HG03457 (cell line): ENCODE data around the gene KNG1.
"Not testable (repeated sequence)": the region's sequence is repeated elsewhere in the genome, so short reads cannot be mapped to it uniquely, and the experiment has no call there.

Experiments used
- ATAC-seq: cut with Tn5 transposase; IDR thresholded peaks from one replicate; pipeline ENCODE4 v1.9.1; 2021; ENCODE audit warnings: moderate number of reproducible peaks; ENCODE audit not compliant: unreplicated experiment

KNG1 gene

GRCh38 chr3:186717039-186717457, at the start of gene KNG1:
Gene KNG1 (plus strand): TSS chr3:186717359. CDS start chr3:186717543, 184 bp downstream.
- ATAC-seq: no peak

- ATAC-seq: no peak
These were observed 48.7 kb upstream of the KNG1 start for GRCh38 chr3:186668426-186668825.

DNA sequence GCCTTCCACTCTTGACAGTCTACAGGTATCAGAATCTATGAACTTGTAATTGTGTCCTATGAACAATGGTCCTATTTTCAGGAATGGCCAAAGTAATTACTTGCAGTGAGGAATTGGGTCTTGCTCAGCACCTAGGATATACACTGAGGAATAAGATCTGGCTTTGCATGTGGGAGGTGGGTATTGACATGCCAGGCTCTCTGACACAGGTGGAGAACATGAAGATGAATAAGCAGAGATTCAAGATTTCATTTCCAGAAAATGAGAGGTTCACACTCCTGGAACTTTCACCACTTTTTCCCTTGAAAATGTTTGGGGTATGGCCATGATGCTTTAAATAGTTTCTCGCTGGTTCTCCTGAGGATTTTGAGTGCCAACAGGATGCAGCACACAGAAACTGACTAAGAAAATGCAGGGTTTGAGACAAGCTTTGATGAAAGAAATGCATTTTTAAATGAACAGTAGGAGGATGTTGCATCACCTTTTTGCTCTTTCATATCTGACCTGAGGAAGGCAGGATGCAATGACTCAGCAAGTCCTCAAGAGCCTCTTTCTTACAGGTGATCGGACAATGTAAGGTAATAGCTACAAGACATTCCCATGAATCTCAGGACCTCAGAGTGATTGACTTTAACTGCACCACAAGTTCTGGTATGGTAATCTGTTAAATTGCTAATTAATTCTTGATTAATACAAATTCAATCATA, 47.6 kb upstream of the KNG1 start:
- no peak for ATAC-seq

DNA sequence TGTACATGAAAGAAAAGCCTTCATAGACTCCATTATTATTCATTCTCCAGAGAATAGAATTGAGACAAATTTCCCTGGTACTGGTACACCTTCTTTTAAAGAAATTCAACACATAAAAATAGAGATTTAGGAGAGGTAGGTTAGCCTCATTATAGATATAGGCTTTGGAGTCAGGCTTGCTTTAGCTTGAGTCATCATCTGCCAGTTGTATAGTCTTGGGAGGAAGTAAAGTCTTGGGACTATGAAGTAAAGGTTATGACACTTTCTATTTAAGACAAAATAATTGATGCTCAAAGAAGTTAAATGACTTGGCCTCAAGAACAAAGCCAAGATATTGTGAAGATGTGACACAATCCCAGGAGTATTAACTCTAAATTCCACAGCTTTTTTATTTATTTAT, 47.0 kb upstream of the KNG1 start:
- ATAC-seq: no peak

DNA sequence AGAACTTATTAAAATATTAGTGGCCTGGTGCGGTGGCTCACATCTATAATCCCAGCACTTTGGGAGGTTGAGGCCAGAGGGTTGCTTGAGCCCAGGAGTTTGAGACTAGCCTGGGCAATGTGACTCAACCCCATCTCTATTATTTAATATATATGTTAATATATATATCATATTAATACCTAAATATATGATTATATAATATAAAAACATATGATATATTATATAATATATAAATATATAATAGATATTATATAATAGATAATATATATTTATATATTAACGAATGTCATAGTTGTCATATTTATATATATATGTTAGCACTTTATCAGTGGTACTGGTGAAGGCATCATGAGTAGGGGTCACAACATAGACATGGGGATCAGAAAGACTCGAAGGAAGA, 46.1 kb upstream of the KNG1 start:
- no peak for ATAC-seq

GRCh38 chr3:186678604-186679003, 38.6 kb upstream of the KNG1 start:
- no peak for ATAC-seq

GRCh38 chr3:186679151-186679550, 38.0 kb upstream of the KNG1 start:
- no peak for ATAC-seq

- ATAC-seq: no peak
These were observed 36.3 kb upstream of the KNG1 start for GRCh38 chr3:186680869-186681268.

DNA sequence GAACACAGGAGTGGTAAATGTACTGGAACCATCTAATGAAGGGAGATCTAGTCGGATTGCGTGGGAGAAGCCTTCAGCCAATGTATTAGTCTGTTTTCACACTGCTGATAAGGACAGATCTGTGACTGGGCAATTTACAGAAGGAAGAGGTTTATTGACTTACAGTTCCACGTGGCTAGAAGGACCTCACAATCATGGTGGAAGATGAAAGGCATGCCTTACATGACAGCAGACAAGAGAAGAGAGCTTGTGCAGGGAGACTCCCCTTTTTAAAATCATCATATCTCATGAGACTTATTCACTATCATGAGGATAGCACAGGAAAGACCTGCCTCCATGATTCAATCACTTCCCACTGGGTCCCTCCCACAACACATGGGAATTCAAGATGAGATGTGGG, 34.3 kb upstream of the KNG1 start:
- no peak for ATAC-seq

DNA sequence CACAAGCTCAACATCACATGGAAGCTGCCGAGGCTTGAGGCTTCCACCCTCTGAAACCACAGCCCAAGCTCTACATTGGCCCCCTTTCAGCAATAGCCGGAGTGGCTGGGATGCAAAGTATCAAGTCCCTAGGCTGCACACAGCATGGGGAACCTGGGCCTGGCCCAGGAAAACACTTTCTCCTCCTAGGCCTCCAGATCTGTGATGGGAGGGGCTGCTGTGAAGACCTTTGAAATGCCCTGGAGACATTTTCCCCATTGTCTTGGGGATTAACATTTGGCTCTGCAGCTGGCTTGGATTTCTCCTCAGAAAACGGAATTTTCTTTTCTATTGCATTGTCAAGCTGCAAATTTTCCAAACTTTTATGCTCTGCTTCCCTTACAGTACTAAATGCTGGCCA, 33.2 kb upstream of the KNG1 start:
- no peak for ATAC-seq

DNA sequence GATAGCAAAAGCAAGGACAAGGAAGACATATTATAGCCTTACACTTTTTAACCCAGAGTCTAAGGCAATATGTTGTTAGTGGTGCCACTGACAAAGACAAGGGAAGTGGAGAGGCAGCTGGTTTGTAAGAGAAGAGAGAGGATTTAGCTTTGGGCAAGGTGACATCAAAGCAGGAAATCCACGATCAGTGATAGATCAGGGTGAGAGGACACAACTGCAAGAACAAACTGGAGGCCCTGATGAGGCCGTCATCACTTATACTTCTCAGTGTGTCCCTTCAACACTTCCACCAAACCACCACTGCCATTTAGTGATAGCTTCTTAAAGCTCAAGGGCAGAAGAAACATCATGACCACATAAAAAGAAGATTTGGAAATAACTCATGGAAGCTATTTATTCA, 30.7 kb upstream of the KNG1 start:
- ATAC-seq: not testable (repeated sequence)

GRCh38 chr3:186687120-186687651, 30.0 kb upstream of the KNG1 start:
- ATAC-seq: no peak

GRCh38 chr3:186690304-186690703, 26.9 kb upstream of the KNG1 start:
- ATAC-seq: not testable (repeated sequence)

GRCh38 chr3:186691676-186692075, 25.5 kb upstream of the KNG1 start:
- ATAC-seq: no peak

DNA sequence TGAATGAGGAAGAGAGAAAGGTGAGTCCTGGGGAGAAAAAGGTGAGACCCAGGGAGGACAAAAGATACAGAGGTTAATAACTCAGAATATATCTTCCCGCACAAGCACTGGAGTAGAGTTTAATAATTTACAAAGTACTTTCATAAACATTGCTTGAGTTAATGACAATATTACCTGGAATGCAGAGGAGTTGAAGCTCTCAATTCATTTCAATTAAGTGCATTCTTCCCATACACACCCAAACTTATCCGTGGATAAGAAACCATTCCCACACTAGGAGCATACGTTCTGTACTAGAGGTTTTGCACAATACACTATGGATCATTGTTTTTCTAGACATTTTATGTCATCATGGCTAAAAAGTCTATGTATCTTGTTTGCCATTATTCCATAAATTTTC, 23.3 kb upstream of the KNG1 start:
- ATAC-seq: no peak

DNA sequence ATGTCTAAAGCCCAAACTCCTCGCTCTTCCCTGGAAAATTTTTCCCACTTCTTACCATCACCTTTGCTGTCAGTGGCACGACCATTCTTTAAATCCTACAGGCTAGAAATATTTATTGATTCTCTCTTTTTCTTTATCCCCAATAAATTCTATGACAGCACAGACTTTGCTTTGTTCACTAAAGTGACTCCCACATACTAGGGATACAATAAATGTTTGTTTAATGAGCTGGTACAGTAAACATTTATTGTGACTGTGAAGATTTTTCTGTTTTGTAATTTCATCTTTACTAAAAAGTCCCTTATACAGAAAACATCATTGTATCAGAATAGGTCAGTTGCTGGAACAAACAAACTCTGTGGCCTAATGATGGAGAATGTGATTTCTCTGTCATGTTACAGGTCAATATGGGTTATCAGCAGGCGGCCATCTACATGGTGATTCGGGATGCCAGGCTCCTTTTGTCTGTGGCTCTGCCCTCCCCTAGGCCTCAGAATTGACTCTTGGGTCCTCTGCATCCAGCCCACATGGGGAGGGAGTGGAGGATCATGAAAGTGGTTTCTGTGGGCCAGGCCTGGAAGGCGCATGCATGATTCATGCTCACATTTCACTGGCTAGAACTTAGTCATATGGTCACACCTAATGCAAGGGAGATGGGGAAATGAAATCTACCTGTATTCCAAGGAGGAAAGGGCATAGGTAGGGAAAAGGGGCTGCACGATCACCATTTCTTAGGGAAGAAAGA, 22.7 kb upstream of the KNG1 start:
- no peak for ATAC-seq

DNA sequence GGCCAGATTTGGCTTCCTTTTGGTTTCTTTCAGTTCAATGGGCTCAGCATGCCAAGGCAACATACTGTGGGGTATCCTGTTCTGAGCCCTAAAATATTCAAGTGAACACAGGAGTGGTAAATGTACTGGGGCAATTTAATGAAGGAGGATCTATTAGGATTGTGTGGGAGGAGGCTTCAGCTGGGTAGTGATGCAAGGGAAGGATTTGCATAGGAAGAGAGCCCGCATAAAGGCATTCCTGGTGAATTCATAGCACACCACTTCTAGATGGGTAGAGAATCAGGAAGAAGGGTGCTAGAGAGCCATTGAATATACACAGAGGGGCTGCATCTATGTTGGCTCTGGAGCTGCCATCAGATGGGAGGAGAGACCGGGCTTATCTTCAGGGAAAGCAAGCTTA, 20.6 kb upstream of the KNG1 start:
- no peak for ATAC-seq

DNA sequence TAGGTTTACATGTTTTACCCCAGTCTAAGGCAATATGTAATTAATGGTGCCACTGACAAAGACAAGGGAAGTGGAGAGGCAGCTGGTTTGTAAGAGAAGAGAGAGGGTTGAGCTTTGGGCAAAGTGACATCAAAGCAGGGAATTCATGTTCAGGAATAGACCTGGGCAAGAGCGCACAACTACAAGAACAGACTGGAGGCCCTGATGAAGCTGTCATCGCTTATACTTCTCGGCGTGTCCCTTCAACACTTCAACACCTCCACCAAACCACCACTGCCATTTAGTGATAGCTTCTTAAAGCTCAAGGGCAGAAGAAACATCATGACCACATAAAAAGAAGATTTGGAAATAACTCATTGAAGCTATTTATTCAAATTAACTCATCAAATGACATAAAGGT, 19.6 kb upstream of the KNG1 start:
- ATAC-seq: no peak

- ATAC-seq: no peak
These were observed 16.9 kb upstream of the KNG1 start for GRCh38 chr3:186700267-186700666.

DNA sequence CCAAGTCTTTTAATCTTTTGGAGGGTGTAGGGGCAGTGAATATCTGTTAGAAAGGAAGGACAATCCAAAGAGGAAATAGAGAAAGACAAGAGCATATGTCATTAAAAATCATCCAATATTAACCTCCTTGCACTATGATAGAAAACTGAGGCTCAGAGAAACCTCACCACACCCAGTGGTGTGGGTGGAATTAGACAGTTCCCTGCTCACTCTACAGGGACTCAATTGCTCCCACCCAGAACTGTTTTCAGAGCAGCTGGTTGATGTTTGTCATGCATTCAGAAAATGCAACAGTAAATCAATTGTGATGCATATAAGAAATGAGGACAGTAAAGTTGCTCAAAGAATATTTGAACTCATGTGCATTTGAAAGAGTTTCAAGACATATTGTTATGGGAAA, 14.7 kb upstream of the KNG1 start:
- not testable (repeated sequence) for ATAC-seq

GRCh38 chr3:186705882-186706780, 11.0 kb upstream of the KNG1 start:
- no peak for ATAC-seq
